OCI-LY7 (cell line): ENCODE measurements around the gene SPRR5.

Source experiments
- CTCF ChIP-seq: fragments of 200-600 bp; sonication (generic); conservative IDR thresholded peaks from 2 replicates; pipeline ENCODE4 v1.5.1; 2014; ENCODE audit warnings: mild to moderate bottlenecking, antibody characterized with exemption, low read length, moderate library complexity, mixed read lengths
- EZH2phosphoT487 ChIP-seq: fragments of 200-600 bp; sonication (generic); IDR thresholded peaks from 2 replicates; pipeline ENCODE4 v1.6.1; 2018; ENCODE audit warnings: low read depth, borderline replicate concordance, mild to moderate bottlenecking, mixed run types, antibody characterized with exemption, low read length, moderate library complexity, mixed read lengths

- no peak for TF ChIP-seq CTCF
- TF ChIP-seq EZH2phosphoT487, result no peak
Measured at GRCh38 chr1:152904688-152905440, 42.1 kb upstream of the SPRR5 start.
